Skeletal muscle tissue (tissue), 4 donors: ENCODE measurements around the gene STC2. TPM values are rescaled to one million over a fixed set of nuclear protein-coding genes. Genes with fewer than 3 reads are reported as not detected.
"Not testable (repeated sequence)": the region's sequence is repeated elsewhere in the genome, so short reads cannot be mapped to it uniquely, and the experiment has no call there.

ENCODE experiments used
- H3K27ac ChIP-seq: one replicate; pipeline ENCODE4 v1.7.0; 2013; ENCODE audit warnings: mild to moderate bottlenecking, low read depth, low read length, inconsistent platforms
- H3K27me3 ChIP-seq, 3 donors: one replicate each; pipeline ENCODE4 v1.7.0; 2013; ENCODE audit warnings: low read length in 3 of 3; ENCODE audit not compliant: control insufficient read depth in 3 of 3, insufficient read depth in 3 of 3
- H3K36me3 ChIP-seq, 3 donors: one replicate each; pipeline ENCODE4 v1.7.0; 2013; ENCODE audit warnings: low read length in 3 of 3; ENCODE audit not compliant: control insufficient read depth in 3 of 3, insufficient read depth in 3 of 3
- H3K4me1 ChIP-seq, 3 donors: one replicate each; pipeline ENCODE4 v1.7.0; 2013; ENCODE audit warnings: low read length in 3 of 3, mild to moderate bottlenecking in 3 of 3; ENCODE audit not compliant: control insufficient read depth in 3 of 3, insufficient read depth in 3 of 3
- H3K4me3 ChIP-seq, 3 donors: one replicate each; pipeline ENCODE4 v1.7.0; 2013; ENCODE audit warnings: low read length in 3 of 3
- H3K9ac ChIP-seq, 3 donors: one replicate each; pipeline ENCODE4 v1.7.0; 2013; ENCODE audit warnings: low read length in 3 of 3, mild to moderate bottlenecking in 3 of 3, moderate library complexity in 2 of 3, low read depth in 1 of 3
- H3K9me3 ChIP-seq, 3 donors: one replicate each; pipeline ENCODE4 v1.7.0; 2013; ENCODE audit warnings: low read length in 3 of 3; ENCODE audit not compliant: control insufficient read depth in 3 of 3
- total RNA-seq: library from RNA; depleted of rRNA; stranded (reverse); fragments of >200 nt; gene quantifications from one replicate; pipeline ENCODE4 v1.2.3, GENCODE V29; 2014
- donor health status: Osteomylitis.

STC2 gene
- total RNA-seq, 1 donor from 2014 or later: 3.1 TPM

DNA sequence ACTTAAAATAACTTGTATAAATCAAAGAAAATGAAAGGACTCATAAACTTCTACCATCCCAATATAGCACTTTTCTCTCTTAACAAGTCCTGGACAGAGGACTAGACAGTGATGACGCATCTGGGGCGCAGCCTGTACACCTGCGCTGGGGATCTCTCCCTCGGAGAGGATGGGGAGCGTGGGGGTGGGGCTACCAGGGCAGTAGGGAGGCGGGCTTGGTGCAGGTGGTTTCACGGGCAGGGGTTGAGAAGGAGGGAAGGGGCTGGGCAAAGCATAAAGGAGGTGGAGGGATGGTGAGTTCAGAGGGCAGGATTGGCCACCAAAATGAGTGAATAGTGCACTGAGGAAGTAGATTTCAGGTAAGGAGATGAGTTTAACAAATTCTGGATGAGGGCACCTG is 41.1 kb downstream of the STC2 start:
- H3K9ac ChIP-seq: no peak overlapping the region
- H3K36me3 ChIP-seq: no peaks in the 10 kb centered on the region
- H3K27ac ChIP-seq: no peak overlapping the region
- H3K27me3 ChIP-seq: peaks cover 29 to 48% (median 40%) of the 10 kb centered on the region in 3 donors
- H3K4me3 ChIP-seq: no peak overlapping the region
- no peaks in the 10 kb centered on the region for H3K9me3 ChIP-seq
- H3K4me1 ChIP-seq: peaks cover 3 to 8% (median 5%) of the 10 kb centered on the region in 3 donors

DNA sequence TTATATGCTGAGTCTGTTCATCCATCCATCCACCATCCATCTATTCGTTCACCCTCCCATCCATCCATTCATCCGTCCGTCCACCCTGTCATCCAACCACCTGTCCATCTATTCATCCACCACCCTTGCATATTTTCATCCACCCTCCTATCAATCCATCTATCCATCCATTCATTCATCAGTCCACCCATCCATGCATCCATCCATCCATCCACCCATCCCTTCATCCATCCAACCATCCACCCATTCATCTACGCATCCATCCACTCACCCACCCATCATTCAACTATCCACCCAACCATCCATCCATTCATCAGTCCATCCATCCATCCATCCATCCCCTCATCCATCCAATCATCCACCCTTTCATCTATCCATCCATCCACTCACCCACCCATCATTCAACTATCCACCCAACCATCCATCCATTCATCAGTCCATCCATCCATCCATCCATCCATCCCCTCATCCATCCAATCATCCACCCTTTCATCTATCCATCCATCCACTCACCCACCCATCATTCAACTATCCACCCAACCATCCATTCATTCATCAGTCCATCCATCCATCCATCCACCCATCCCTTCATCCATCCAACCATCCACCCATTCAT is 43.8 kb downstream of the STC2 start:
- H3K9me3 ChIP-seq, H3K4me1 ChIP-seq, H3K4me3 ChIP-seq, H3K36me3 ChIP-seq, H3K9ac ChIP-seq, H3K27ac ChIP-seq: not testable (repeated sequence)
- peaks cover 30 to 54% (median 41%) of the 10 kb centered on the region in 3 donors for H3K27me3 ChIP-seq

DNA sequence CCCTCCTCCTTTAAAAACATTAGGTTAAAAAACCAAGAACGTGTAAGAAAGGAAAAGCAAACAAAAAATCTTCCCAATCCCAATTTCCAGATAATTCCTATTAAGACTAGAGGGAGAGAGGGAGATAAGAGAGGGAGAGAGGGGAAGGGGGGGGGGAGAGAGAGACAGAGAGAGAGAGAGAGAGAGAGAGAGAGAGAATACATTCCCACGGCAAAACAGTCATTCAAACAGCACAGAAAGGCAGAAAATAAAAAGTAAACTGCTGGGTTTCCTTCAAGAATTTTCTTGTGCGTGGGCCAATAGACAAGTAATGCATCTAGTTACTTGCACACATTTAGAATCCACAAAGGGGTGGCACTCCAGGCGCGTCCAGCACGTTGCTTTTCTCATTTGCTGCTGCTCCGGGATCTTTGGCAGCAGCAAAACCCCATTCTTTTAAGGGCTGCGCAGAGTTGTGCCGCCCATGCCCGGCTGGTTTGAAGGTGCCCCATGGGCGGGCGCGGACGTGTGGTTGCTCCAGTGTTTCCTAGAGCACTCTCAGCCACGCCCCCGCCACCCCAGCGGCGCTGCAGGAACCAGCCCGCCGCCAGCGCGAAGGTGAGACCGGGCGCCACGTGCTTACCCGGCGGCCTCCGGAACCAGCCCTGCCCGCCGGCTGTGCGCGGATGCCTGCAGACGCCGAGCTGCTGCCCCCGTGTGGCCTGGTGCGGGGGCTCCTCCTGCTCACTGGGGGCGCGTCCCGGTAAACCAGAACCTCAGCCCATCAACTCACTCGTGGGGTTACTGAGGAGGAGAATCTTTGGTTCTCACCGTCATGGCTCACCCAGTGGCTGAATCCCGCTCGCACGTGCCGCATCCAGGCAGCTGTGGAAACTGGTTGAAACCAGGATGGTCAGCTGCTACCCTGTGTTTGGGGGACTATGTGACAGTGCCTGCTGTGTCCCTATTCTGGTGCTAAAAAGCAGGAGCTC is 44.6 kb downstream of the STC2 start:
- no peak overlapping the region for H3K27ac ChIP-seq
- H3K4me3 ChIP-seq: peak overlapping the region in 1 of 3 donors; percentile 35
- H3K9ac ChIP-seq: no peak overlapping the region
- peaks cover 3 to 8% (median 5%) of the 10 kb centered on the region in 3 donors for H3K4me1 ChIP-seq
- H3K27me3 ChIP-seq: peaks cover 30 to 52% (median 36%) of the 10 kb centered on the region in 3 donors
- no peaks in the 10 kb centered on the region for H3K36me3 ChIP-seq
- H3K9me3 ChIP-seq: no peaks in the 10 kb centered on the region

GRCh38 chr5:173282916-173283315 is 45.3 kb downstream of the STC2 start:
- H3K4me3 ChIP-seq: no peak overlapping the region

GRCh38 chr5:173281910-173282309 is 46.3 kb downstream of the STC2 start:
- Histone ChIP-seq H3K4me1 (peaks cover 3 to 8% (median 5%) of the 10 kb centered on the region in 3 donors), H3K36me3 (no peaks in the 10 kb centered on the region), H3K9me3 (no peaks in the 10 kb centered on the region), H3K27me3 (peaks cover 28 to 41% (median 30%) of the 10 kb centered on the region in 3 donors), H3K9ac (no peak overlapping the region), H3K27ac (no peak overlapping the region), H3K4me3 (no peak overlapping the region)

More at GRCh38 chr5:173282916-173283315, 45.3 kb downstream of the STC2 start:
- H3K36me3 ChIP-seq: no peaks in the 10 kb centered on the region
- no peak overlapping the region for H3K9ac ChIP-seq
- peaks cover 30 to 49% (median 34%) of the 10 kb centered on the region in 3 donors for H3K27me3 ChIP-seq
- peaks cover 3 to 8% (median 5%) of the 10 kb centered on the region in 3 donors for H3K4me1 ChIP-seq
- no peaks in the 10 kb centered on the region for H3K9me3 ChIP-seq
- no peak overlapping the region for H3K27ac ChIP-seq

DNA sequence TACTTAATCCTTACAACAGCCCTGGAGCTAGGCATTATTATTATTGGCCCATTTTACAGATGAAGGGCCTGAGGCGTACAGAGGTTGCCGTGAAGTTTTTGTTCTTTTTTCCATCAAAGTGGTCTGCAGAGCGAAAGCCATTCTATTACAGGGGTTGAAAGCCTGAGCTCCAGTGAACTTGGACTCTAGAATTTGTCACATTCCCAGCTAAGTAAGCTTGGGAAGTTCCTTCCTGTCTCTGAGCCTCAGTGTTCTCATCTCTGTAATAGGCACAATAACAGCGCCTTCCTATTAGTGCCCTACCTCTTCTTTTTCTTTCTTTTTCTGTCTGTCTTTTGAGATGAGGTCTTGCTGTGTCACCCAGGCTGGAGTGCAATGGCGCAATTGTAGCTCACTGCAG is 49.0 kb downstream of the STC2 start:
- no peak overlapping the region for H3K4me3 ChIP-seq
- no peaks in the 10 kb centered on the region for H3K9me3 ChIP-seq
- H3K36me3 ChIP-seq: no peaks in the 10 kb centered on the region
- H3K4me1 ChIP-seq: peaks cover 3 to 8% (median 5%) of the 10 kb centered on the region in 3 donors
- no peak overlapping the region for H3K27ac ChIP-seq
- no peak overlapping the region for H3K9ac ChIP-seq
- peaks cover 23 to 27% (median 25%) of the 10 kb centered on the region in 3 donors for H3K27me3 ChIP-seq

GRCh38 chr5:173278641-173279040 is 49.6 kb downstream of the STC2 start:
- H3K9me3 ChIP-seq: no peaks in the 10 kb centered on the region
- no peaks in the 10 kb centered on the region for H3K36me3 ChIP-seq
- H3K4me1 ChIP-seq: peaks cover 2 to 3% (median 3%) of the 10 kb centered on the region in 3 donors
- no peak overlapping the region for H3K27ac ChIP-seq
- H3K9ac ChIP-seq: no peak overlapping the region
- H3K27me3 ChIP-seq: peaks cover 17 to 23% (median 22%) of the 10 kb centered on the region in 3 donors
- no peak overlapping the region for H3K4me3 ChIP-seq

DNA sequence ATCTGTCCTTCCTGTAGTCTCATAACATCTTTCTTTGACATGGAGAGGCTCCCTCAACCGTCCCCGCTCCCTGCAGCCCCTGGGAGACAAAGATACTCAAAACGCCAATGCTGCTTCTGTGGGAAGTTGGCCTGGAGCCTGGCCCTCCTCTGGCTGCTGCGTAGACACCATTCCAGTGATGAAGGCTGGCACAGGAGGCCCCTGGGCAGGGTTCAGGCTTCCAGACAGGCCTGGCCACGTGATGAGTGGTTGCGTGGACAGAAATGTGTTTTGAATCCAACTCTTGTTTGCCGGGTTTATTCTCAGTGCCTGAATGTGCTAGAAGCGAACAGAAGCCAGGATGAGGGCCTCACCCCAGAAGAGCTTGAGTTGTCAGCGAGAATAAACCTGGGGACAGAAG is 50.0 kb downstream of the STC2 start:
- Histone ChIP-seq H3K36me3 (no peaks in the 10 kb centered on the region), H3K9ac (no peak overlapping the region), H3K4me3 (no peak overlapping the region), H3K27me3 (peaks cover 16 to 22% (median 21%) of the 10 kb centered on the region in 3 donors), H3K27ac (no peak overlapping the region), H3K4me1 (no peaks in the 10 kb centered on the region), H3K9me3 (no peaks in the 10 kb centered on the region)

GRCh38 chr5:173274771-173275170 is 53.4 kb downstream of the STC2 start:
- Histone ChIP-seq H3K27ac (no peak overlapping the region), H3K9me3 (no peaks in the 10 kb centered on the region), H3K27me3 (peaks cover 0 to 5% (median 2%) of the 10 kb centered on the region in 3 donors), H3K36me3 (no peaks in the 10 kb centered on the region), H3K9ac (no peak overlapping the region), H3K4me3 (no peak overlapping the region), H3K4me1 (no peaks in the 10 kb centered on the region)

- no peaks in the 10 kb centered on the region for H3K4me1 ChIP-seq
- no peaks in the 10 kb centered on the region for H3K36me3 ChIP-seq
- H3K9me3 ChIP-seq: no peaks in the 10 kb centered on the region
- H3K9ac ChIP-seq: no peak overlapping the region
- peaks cover 0 to 19% (median 7%) of the 10 kb centered on the region in 3 donors for H3K27me3 ChIP-seq
- no peak overlapping the region for H3K27ac ChIP-seq
- H3K4me3 ChIP-seq: no peak overlapping the region
Measured at GRCh38 chr5:173271419-173271818, 56.8 kb downstream of the STC2 start.
